PC-3 (cell line): ENCODE measurements around the gene PLXNA2. TPM values are rescaled to one million over a fixed set of nuclear protein-coding genes. Genes with fewer than 3 reads are reported as not detected.

Experiments used
- ATAC-seq: fragments of 200-7000 bp; cut with Tn5 transposase; 2 replicates; pipeline ENCODE4 v1.9.1; 2020; ENCODE audit warnings: mild to moderate bottlenecking, moderate library complexity
- BruUV-seq: library from RNA; stranded (reverse); fragments of 400-500 nt; replicated peaks from 2 replicates; lab custom pipeline; 2021; lab: Mats Ljungman, UMichigan
- CTCF ChIA-PET: fragments of 300-600 bp; sonication (Branson Sonifier 250); formaldehyde crosslinking; loops from one replicate; lab custom pipeline; 2022; ENCODE audit warnings: antibody characterized with exemption; lab: Charles Lee
- POLR2A ChIA-PET: fragments of 300-600 bp; sonication (Branson Sonifier 250); formaldehyde crosslinking; loops from one replicate; lab custom pipeline; 2022; ENCODE audit warnings: antibody characterized with exemption; ENCODE audit not compliant: unreplicated experiment; lab: Charles Lee
- DNase-seq: peaks from one replicate; pipeline ENCODE4 v3.0.0-alpha.2; 2015
- H2AFZ ChIP-seq: fragments of 300-600 bp; sonication (generic); 2 replicates; pipeline ENCODE4 v1.6.0; 2016; ENCODE audit warnings: antibody characterized with exemption, low read length
- H3F3A ChIP-seq: fragments of 300-600 bp; sonication (generic); one replicate; pipeline ENCODE4 v1.6.0; 2017; ENCODE audit warnings: antibody characterized with exemption, low read length, control low read depth, mild to moderate bottlenecking; ENCODE audit not compliant: unreplicated experiment
- H3K27ac ChIP-seq: fragments of 300-600 bp; sonication (generic); 2 replicates; pipeline ENCODE4 v1.5.1; 2016; ENCODE audit warnings: mild to moderate bottlenecking, low read length
- H3K27me3 ChIP-seq: fragments of 300-600 bp; sonication (generic); 2 replicates; pipeline ENCODE4 v1.6.1; 2016; ENCODE audit warnings: low read length, mixed read lengths
- H3K36me3 ChIP-seq: fragments of 300-600 bp; sonication (generic); 2 replicates; pipeline ENCODE4 v1.6.1; 2016; ENCODE audit warnings: low read depth, mixed run types, low read length, mixed read lengths
- H3K4me1 ChIP-seq: fragments of 300-600 bp; sonication (generic); 2 replicates; pipeline ENCODE4 v1.5.1; 2016; ENCODE audit warnings: low read length; ENCODE audit not compliant: insufficient read depth
- H3K4me2 ChIP-seq: fragments of 300-600 bp; sonication (generic); 2 replicates; pipeline ENCODE4 v1.6.0; 2016; ENCODE audit warnings: low read length
- H3K4me3 ChIP-seq: fragments of 300-600 bp; sonication (generic); 2 replicates; pipeline ENCODE4 v1.5.1; 2016; ENCODE audit warnings: mild to moderate bottlenecking, low read length, mixed read lengths
- H3K79me2 ChIP-seq: fragments of 300-600 bp; sonication (generic); 2 replicates; pipeline ENCODE4 v1.6.1; 2017; ENCODE audit warnings: low read length, mixed read lengths
- H3K9ac ChIP-seq: fragments of 300-600 bp; sonication (generic); 2 replicates; pipeline ENCODE4 v1.6.0; 2016; ENCODE audit warnings: mild to moderate bottlenecking, low read length
- H3K9me2 ChIP-seq: fragments of 300-600 bp; sonication (generic); replicated peaks from 2 replicates; pipeline ENCODE4 v1.6.1; 2016; ENCODE audit warnings: mixed run types, low read length, mixed read lengths
- H3K9me3 ChIP-seq: fragments of 300-600 bp; sonication (generic); 2 replicates; pipeline ENCODE4 v1.6.1; 2016; ENCODE audit warnings: low read length, mixed read lengths
- H4K20me1 ChIP-seq: fragments of 300-600 bp; sonication (generic); 2 replicates; pipeline ENCODE4 v1.6.1; 2016; ENCODE audit warnings: low read length, mixed read lengths
- CTCF ChIP-seq: fragments of 300-600 bp; sonication (generic); conservative IDR thresholded peaks from 2 replicates; pipeline ENCODE4 v1.5.1; 2017; ENCODE audit warnings: antibody characterized with exemption, low read depth, mild to moderate bottlenecking, low read length
- EZH2 ChIP-seq: fragments of 300-600 bp; sonication (generic); IDR thresholded peaks from one replicate; pipeline ENCODE4 v1.6.1; 2017; ENCODE audit warnings: antibody characterized with exemption, mild to moderate bottlenecking, low read length; ENCODE audit not compliant: unreplicated experiment
- EZH2phosphoT487 ChIP-seq: fragments of 300-600 bp; sonication (generic); IDR thresholded peaks from 2 replicates; pipeline ENCODE4 v1.6.1; 2018; ENCODE audit warnings: mild to moderate bottlenecking, antibody characterized with exemption, low read length, borderline replicate concordance
- intact Hi-C: fragments of 100-400 bp; cut with micrococcal nuclease; formaldehyde crosslinking; loops from 2 replicates; pipeline ENCODE4 v1.9.0; 2023
- total RNA-seq: library from RNA; depleted of rRNA; stranded (reverse); fragments of >200 nt; gene quantifications from 2 replicates; pipeline ENCODE4 v1.2.3, GENCODE V29; 2014

Gene PLXNA2
- total RNA-seq, 1 experiment from 2014 or later: 16.2 TPM

- ATAC-seq: no peak
These were observed 74.9 kb downstream of the PLXNA2 start for GRCh38 chr1:208169081-208169879.

GRCh38 chr1:208167261-208167869 is 76.8 kb downstream of the PLXNA2 start:
- intact Hi-C loops: no loop called here
- Histone ChIP-seq H3K4me3 (no peak overlapping the region), H3K79me2 (no peaks in the 10 kb centered on the region), H2AFZ (no peak overlapping the region), H3K27me3 (no peaks in the 10 kb centered on the region), H3K27ac (no peak overlapping the region), H4K20me1 (no peaks in the 10 kb centered on the region), H3K36me3 (no peaks in the 10 kb centered on the region), H3K9ac (no peak overlapping the region), H3F3A (no peaks in the 10 kb centered on the region), H3K4me2 (no peak overlapping the region), H3K4me1 (no peaks in the 10 kb centered on the region), H3K9me2 (no peaks in the 10 kb centered on the region), H3K9me3 (no peaks in the 10 kb centered on the region)
- DNase-seq: no peak
- CTCF ChIA-PET: no interaction called here
- BruUV-seq: no TSS peak
- no peak for TF ChIP-seq CTCF
- TF ChIP-seq EZH2: no peak
- TF ChIP-seq EZH2phosphoT487: no peak
- POLR2A ChIA-PET: no interaction called here
- no peak for ATAC-seq

More at GRCh38 chr1:208169081-208169879, 74.9 kb downstream of the PLXNA2 start:
- Histone ChIP-seq H2AFZ (no peak overlapping the region), H3K4me2 (no peak overlapping the region), H3K36me3 (no peaks in the 10 kb centered on the region), H3F3A (no peaks in the 10 kb centered on the region), H3K9me2 (no peaks in the 10 kb centered on the region), H3K9me3 (no peaks in the 10 kb centered on the region), H3K9ac (no peak overlapping the region), H3K27me3 (no peaks in the 10 kb centered on the region), H3K4me3 (no peak overlapping the region), H3K27ac (no peak overlapping the region), H3K79me2 (no peaks in the 10 kb centered on the region), H3K4me1 (no peaks in the 10 kb centered on the region), H4K20me1 (no peaks in the 10 kb centered on the region)
- TF ChIP-seq CTCF (no peak), EZH2 (no peak)
- BruUV-seq: no TSS peak
- ChIA-PET CTCF (no interaction called here), POLR2A (no interaction called here)
- no peak for DNase-seq
- intact Hi-C loops: no loop called here
